Activated CD4-positive, alpha-beta T cell treated with anti-CD3 and anti-CD28 coated beads, Interleukin-2, Interleukin-4, amounts not matched to agents 100 ng/mL and 50 ng/mL, durations not matched to agents 16 hours and 8 hours (primary cell): ENCODE data around the gene KIF26B.

Source experiments
- DNase-seq: peaks from one replicate; pipeline ENCODE4 v3.0.0-alpha.2; 2020; ENCODE audit warnings: low spot score

KIF26B gene

DNA sequence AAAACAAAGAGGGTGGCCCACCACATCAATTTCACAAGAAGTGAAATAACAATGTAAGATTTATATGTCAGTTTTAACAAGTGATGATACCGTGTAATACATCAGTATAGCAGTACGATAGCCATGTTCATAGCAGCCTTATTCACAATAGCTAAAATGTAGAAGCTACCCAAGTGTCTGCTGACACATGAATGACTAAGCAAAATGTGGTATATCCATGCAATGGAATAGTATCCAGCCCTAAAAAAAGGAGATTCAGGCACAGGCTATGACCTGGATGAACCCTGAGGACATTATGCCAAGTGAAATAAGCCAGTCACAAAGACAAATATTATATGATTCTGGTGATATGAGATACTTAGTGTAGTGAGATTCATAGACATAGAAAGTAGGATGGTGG, 18.0 kb downstream of the KIF26B start:
- no peak for DNase-seq

DNA sequence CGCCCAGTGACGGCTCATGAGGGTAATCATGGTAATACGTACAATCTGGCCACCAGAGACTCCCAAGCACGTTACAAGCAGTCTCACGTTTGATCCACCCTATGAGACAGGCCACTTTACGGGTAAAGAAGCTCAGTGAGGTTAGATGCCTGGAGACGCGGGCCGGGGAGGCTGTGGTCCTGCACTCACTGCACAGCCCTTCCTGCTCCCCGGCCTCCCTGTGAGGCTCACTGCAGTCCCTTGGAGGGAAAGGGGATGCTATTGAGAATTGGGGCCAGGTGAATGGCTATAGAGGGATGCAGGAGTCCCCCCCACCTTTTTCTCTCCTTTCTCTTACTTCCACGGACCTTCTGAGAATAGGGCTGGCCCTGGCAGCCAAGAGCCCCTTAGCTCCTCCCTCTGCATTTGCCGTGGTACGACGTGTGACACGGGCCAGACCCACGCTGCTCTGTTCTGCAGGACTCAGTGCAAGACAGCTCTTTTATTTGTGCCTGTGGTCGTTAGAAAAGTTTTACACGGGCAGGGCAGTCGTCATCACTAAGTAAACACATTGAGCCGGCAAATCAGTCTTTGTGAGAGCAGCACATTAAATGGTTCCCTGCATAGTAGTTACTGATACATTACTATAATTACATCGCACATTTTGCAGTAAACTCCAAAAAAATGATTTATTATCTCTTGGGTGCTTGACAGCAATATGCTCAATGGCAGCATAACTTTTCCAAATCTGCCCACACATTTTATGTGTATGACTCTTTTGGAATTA, 18.8 kb downstream of the KIF26B start:
- no peak for DNase-seq

DNA sequence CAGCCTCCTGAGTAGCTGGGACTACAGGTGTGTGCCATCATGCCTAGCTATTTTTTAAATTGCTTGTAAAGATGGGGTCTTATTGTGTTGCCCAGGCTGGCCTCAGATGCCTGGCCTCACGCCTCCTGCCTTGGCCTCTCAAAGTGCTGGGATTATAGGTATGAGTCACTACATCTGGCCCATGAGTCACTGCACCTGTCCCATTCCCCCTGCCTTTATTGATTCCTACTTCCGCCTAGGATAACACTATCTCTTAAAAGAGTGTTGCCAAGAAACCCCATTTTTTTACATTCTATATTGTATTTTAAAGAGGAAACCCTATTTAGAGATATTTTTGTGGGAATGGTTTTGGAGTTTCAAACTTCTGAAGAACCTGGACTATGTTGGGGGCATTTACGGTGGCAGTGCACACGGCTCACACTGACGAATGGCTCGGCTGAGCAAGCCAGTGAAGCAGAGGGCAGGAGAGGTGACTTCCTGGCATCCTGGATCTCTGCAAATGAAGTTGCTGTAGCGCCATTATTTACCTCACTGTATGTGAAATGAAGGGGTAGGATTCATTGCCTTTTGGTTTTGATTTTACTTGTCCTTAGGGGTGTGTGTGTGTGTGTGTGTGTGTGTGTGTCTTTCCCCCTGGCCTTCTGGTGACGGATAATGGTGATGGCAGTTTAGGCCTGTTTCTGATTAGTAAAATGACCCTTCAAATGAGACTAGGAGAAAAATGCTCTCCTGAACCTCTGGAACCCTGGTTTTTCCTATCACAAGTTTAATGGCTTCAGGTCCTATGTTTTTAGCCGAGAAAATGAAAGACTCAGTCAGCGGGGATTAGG, 22.5 kb downstream of the KIF26B start:
- DNase-seq: no peak

DNA sequence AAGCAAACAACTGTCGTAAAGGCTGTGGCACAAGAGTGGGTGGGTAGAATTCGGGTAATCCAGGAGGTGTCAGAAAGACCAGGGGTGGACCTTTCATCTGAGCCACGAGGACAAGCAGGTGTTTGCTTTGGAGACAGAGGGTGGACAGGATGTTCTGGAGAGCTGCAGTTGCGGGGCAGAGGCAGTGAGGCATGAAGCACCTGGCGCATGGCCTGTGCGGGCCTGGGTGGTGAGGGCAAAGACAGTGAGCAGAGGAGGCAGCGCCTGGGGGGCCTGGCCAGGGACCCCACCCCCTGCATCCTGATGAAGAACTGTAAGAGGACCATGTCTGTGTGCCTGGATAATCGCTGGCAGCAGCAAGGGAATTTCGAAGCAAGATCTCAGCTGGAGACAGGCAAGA, 24.9 kb downstream of the KIF26B start:
- DNase-seq: no peak

DNA sequence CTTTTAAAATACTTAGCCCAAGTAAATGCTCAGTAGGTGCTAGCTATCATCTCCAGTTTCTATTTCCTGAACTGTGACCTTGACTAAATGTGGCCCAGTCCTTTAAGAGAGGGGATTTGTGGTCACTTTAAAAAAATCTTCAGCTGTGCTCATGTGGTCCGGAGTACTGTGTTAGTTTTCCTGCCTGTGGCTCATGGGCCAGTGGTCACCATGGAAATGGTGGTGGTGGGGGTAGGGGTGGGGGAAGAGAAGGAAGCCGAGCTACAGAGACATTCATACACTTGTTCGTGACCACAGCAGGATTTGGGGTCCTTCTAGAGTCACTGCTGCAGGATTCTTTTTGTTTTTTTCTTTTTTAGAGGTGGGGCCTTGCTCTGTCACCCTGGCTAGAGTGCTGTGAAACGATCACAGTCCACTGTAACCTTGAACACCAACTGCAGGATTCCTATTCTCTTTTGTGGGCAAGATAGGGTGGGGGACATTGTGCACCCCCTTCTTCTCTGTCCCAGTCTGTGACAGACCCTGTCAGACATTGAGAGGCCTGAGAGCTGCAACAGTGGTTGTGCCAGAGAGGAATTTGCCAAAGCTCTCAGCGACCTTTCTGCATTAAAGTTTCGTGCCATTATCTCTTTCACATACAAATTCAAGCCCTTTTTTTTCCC, 25.8 kb downstream of the KIF26B start:
- no peak for DNase-seq

DNA sequence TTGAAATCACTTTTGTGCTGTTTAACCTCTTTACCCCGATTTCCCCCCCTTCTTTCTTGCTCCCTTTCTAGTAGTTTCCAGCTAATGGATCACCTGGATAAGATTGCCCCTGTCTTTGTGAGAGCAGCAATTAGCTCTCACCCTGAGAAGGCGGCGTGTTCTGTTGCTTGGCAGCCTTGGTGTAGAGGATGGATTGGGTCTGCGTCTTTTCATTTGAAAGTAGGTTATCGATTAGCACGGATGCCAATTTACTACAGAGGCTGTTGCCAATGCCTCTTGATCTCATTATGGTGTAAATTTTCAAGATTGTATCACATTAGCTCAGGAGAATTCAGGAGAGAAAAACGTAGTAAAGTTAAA, 26.4 kb downstream of the KIF26B start:
- DNase-seq: no peak

DNA sequence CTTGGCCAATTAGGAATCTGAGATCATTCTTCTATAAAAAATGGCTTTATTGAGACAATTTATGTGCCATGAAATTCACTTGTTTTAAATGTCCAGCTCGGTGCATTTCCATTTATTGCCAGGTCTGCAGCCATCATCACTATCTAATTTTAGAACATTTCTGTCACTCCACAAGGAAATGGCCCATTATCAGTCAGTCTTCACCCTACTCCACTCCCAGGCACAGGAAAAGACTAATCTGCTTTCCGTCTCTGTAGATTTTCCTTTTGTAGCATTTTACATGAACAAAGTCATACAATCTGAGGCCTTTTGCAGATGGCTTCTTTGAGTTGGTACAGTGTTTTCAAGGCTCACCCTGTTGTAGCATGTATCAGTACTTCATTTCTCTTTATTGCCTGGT, 27.2 kb downstream of the KIF26B start:
- no peak for DNase-seq

DNA sequence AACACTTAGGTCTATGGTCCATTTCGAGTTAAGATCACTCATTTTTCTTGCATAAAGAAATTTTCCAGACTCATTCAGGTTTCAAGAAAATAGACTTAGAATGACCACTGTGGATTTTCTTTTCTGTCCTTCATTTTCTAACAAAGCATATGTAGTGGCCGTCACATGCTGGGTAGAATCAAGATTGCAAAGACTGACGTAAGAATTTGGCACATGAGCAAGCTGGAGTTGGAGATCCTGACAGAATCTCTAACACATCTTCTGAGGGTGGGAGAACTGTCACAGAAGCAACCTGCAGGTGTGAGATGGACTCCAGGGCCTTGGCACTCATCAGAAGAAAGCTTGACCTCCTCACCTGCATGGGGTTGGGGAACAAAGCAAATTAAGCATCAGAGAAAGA, 28.6 kb downstream of the KIF26B start:
- no peak for DNase-seq

DNA sequence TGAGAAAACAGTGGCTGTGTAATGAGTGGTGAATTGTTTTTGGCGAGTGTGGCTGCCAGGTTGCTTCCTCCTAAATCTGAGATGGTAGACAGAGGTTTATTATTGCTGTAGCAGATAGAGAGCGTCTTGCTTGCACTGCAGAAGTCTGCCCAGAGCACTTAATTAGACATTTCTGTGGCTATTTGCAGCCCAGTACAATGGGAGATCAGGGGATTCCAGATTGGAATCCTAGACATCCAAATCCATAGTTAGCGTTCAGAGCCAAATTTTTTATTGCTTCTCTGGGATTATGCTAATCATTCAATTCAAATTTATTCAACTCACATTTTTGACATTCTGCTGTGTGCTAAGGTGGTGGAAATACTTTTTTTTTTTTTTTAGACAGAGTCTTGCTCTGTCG, 30.0 kb downstream of the KIF26B start:
- no peak for DNase-seq

DNA sequence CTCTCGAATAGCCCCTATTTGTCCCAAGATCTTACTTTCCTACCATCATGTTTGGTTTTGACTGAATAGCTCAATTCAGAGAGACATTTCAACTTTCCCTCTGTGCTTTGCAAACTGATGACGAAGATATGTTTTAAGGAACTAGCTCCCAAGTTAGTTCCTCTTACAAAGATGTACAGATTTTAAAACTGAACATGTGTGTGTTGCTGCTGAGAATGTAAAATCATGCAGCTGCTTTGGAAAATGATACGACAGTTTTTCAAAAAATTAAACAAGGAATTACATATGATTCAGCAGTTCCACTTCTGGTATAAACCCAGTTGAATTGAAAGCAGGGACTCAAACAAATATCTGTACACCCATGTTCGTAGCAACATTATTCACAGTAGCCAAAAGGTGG, 33.6 kb downstream of the KIF26B start:
- no peak for DNase-seq

DNA sequence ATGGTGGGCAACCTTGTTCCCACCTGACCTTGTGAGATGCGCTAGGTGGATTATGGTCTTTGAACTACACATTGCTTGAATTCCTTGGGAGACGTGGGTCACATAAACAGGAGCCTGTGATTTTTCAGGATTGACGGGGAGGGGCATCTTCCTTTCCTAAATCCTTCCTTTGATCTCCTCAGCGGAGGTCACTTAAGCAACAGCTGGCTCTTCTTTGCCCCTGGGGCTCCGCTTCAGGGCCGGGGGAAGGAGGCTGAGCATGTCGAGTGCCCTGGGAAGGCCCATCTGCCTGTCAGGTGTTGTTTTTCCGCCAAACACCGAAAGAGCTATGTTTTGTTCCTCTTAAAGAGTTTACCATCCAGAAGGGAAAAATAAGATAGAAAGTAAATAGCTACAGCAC, 40.6 kb downstream of the KIF26B start:
- DNase-seq: no peak

DNA sequence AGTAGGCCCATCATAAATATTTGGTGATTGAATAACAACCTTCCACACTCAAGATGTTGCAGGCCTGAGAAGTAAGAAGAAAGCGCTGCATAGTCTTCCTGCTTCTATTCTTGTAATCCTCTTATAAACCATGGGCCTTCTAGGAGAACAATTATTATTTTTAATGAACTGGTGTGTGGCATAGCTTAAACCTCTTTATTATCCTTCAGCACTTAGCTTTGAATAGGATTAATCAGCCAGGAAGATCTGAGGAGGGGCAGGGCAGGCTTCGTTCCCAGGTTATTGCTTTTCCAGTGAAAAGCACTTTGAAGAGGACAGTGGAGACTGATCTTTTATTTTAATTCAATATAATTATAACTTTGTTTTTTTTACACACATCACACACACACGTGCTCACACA, 42.3 kb downstream of the KIF26B start:
- no peak for DNase-seq

DNA sequence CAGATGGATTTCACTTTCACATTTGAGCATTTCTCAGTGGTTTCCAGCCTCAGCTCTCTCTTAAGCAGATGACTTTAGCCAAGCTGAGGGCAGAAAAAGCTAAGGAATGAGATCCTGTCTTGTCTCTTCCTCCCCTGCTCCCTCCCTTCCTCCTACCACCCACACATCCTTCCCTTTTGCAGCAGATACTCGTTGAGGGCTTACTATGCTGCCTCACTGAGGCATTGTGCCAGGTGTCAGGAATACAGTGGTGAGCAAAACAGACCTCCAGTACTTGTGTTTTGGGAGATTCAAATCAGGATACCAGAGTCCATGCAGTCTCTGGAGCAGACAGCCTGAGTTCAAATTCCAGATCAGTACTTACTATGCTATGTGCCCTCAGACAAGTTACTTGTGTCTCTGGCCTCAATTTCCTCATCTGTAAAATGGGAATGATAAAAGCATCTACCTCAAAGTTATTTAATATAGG, 43.2 kb downstream of the KIF26B start:
- no peak for DNase-seq

DNA sequence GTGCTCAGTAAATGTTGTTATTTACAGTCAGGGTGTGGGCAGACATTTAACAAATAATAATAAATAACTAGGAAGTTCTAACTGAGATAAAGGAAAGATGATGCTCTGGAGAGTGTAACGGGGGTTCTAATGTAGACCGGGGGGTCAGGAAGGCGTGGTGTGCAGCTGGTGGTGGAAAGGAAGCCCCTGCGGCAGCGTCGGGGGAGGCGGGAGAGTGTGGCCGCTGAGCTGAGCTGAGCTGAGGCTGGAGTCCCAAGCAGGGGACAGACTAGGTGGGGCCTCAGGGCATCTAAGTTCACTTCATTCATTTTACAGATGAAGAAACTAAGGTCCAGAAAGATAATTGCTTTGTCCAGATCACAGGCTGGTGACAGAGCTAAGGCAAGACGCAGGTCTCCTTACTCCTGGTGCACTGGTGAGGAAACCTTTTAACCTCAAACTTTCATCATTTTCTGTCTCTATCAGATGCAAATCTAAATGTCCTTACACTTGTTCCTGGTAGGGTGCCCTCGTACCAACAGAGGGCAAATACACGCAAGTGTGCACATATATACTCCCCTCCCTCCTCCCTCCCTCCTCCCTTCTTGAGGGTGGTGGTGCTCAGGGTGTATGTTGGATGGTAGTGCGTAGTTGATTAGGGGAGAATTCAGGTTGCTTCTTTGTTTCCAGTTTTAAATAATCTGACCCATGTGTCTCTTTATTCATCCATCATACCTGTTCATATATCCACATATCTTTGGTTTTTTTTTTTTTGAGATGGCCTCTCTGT, 44.1 kb downstream of the KIF26B start:
- DNase-seq: no peak

DNA sequence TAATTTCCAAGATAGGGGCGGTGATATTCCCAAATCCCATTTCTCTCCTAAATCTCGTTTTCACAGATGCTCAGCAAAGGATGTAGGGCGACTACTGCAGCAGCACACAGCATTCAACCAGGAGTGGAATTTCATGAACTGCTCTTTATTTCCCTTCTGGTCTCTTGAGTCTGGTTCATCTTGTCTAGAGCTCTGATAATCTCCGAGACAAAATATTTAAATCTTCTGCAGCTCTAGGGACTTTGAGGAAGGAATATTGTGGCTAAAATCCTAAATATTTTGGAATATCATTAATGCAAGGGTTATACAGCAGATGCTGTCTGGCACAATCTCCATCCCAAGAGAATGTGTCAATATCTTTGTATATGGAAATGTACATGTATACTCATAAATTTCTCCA, 45.4 kb downstream of the KIF26B start:
- DNase-seq: no peak

DNA sequence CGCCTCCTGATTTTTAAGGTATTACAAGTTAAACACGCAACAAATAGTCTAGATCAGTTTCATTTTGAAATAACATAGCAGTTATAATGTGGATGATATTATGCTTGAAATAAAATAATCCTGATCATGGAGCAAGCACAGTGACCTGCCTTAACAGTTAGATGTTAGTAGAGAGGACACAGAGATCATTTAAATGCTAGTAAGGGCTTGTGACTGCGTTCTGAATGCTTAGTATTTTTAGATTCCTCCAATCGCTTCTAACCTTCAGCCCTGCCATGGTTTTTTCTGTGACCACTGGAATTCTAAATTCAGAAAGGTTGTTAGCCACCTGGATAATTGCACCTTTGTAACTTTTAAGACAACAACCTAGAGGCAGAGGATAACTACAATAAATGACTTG, 46.4 kb downstream of the KIF26B start:
- no peak for DNase-seq

DNA sequence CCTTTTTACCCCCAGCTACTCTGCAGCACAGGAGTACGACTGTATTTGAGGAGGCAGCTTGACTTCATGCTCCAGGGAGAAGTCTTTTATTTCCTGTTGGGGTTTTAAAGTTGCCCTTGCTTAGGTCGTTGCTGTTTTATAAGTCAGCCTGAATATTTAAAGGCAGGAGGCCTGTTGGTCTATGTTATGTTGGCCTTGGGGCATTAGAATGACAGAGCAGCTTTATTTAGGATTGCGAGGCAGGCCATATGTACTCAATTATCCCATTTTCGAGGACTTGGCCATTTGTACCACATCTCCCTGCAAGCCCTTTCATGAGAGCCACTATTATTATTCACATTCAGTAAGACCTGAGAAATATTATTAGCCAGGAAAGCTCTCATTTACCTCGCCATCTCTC, 47.0 kb downstream of the KIF26B start:
- DNase-seq: no peak

DNA sequence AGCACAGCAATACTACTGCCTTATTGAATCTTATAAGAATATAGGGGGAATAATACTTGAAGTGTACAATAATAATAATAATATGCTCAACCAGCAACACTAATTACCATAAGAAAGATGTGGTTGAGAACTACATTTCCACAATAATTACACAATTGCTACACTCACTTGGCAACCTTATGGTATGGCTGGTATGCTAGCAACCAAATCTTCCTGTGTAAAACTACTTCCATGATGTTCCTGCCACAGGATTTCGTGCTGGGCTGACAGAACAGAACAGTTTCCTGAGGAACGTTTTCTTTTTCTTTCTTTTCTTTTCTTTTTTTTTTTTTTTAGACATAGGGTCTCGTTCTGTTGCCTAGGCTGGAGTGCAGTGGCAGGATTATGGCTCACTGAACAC, 50.6 kb downstream of the KIF26B start:
- no peak for DNase-seq

DNA sequence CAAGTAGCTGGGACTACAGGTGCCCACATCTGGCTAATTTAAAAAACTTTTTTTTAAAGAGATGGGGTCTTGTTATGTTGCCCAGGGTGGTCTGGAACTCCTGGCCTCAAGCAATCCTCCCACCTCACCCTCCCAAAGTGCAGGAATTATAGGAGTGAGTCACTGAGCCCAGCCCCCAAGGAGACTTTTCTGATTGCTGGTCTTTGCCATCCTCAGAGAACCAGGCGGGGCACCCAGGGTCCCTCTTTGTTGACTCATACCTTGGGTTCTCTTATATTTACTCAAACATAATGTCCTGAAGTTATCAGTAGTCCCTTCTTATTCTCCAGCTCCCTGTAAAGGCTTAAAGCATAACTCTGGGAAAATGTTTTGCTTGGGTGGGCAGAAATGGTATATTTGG, 51.1 kb downstream of the KIF26B start:
- no peak for DNase-seq

DNA sequence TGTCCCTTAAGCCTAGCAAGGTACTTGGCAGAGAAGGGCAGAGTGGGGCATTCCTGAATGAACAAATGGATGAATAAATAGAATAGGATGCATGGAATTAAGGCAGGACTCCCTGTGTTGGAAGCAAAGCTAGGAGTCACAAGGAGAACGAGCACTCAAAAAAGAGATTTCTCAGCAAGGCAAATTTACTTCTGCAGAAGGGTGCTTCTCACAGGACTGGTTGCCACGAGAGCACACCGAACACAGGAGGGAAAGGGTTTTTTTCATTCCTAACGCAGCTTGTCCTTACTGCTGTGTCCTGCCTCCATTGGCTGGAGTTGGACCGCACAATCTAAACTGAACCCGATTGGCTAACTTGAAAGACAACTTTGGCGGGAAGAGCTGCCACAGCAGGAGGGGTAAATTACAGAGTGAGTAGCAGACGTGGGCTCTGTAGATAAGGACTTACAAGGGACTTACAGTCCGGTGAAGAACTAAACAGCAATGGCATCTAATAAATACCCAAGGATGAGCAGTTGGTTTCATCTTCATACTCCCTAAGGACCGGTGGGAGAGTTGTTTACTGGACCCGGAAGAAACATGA, 52.4 kb downstream of the KIF26B start:
- DNase-seq: no peak

DNA sequence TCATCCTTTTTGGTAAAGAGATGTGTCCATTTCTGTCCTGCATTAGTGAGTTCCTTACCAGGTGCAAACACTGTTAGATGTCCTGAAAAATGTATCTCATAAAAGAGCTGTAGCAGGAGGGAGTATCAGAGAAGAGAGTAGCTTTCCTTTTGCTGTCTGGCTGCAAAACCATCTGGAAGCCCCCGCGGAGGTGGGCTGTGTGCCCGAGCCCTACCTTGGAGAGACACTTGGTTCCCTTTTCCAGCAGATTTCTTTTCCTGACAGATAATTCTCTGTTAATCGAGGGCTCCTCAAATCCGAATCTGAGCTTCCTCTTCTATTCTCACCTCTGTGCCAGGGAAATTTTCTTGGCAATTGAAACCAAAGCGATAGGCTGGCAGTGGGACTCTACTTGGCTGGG, 53.0 kb downstream of the KIF26B start:
- no peak for DNase-seq
